GM12865 (cell line): ENCODE measurements around the gene EBNA1BP2.

Experiments
- DNase-seq: peaks from one replicate; pipeline ENCODE4 v3.0.0; 2010; ENCODE audit warnings: low read depth
- H3K4me3 ChIP-seq: 2 replicates; pipeline ENCODE4 v1.5.1; 2011; ENCODE audit warnings: mild to moderate bottlenecking, low read depth, low read length, control low read depth
- CTCF ChIP-seq: IDR thresholded peaks from 2 replicates; pipeline ENCODE4 v1.5.1; 2011; ENCODE audit warnings: low read length, control low read depth, low read depth, inconsistent platforms; ENCODE audit not compliant: insufficient read depth; ENCODE audit errors: missing control alignments

EBNA1BP2 gene

GRCh38 chr1:43197343-43198127, 25.4 kb upstream of the EBNA1BP2 start:
- no peak for DNase-seq
- TF ChIP-seq CTCF = no peak

GRCh38 chr1:43194509-43194908, 22.4 kb upstream of the EBNA1BP2 start:
- no peak for DNase-seq
- no peak for TF ChIP-seq CTCF
- no peak overlapping the region for H3K4me3 ChIP-seq

More at GRCh38 chr1:43197343-43198127, 25.4 kb upstream of the EBNA1BP2 start:
- no peak overlapping the region for H3K4me3 ChIP-seq

GRCh38 chr1:43188106-43188505, 16.0 kb upstream of the EBNA1BP2 start:
- no peak for DNase-seq
- no peak overlapping the region for H3K4me3 ChIP-seq
- TF ChIP-seq CTCF = no peak

- TF ChIP-seq CTCF = no peak
- no peak for DNase-seq
- no peak overlapping the region for H3K4me3 ChIP-seq
Observed at GRCh38 chr1:43184995-43185394, 12.9 kb upstream of the EBNA1BP2 start.

- no peak for TF ChIP-seq CTCF
- no peak overlapping the region for H3K4me3 ChIP-seq
- DNase-seq = no peak
Observed at GRCh38 chr1:43184388-43184787, 12.3 kb upstream of the EBNA1BP2 start.

- H3K4me3 ChIP-seq = no peak overlapping the region
- TF ChIP-seq CTCF = no peak
- no peak for DNase-seq
Observed at GRCh38 chr1:43177691-43178090, 5.6 kb upstream of the EBNA1BP2 start.

- no peak for TF ChIP-seq CTCF
- no peak overlapping the region for H3K4me3 ChIP-seq
- no peak for DNase-seq
Observed at GRCh38 chr1:43174873-43175272, 2.8 kb upstream of the EBNA1BP2 start.
